DOHH2 (cell line): Measurements from ENCODE around the gene KLK14.

Experiments
- H3F3A ChIP-seq: fragments of 200-600 bp; sonication (generic), shearing (Covaris generic); 2 replicates; pipeline ENCODE4 v1.6.0; 2016; ENCODE audit warnings: antibody characterized with exemption, mild to moderate bottlenecking; ENCODE audit not compliant: control insufficient read depth, insufficient read depth
- H3K27ac ChIP-seq: fragments of 200-600 bp; sonication (generic); 2 replicates; pipeline ENCODE4 v1.5.1; 2014; ENCODE audit warnings: low read depth, mild to moderate bottlenecking, low read length, moderate library complexity
- H3K27me3 ChIP-seq: fragments of 200-600 bp; sonication (generic); 2 replicates; pipeline ENCODE4 v1.6.1; 2014; ENCODE audit warnings: mild to moderate bottlenecking, low read length, mixed read lengths; ENCODE audit not compliant: control insufficient read depth
- H3K36me3 ChIP-seq: fragments of 200-600 bp; sonication (generic); 2 replicates; pipeline ENCODE4 v1.6.1; 2014; ENCODE audit warnings: mild to moderate bottlenecking, low read length, moderate library complexity, mixed read lengths; ENCODE audit not compliant: control insufficient read depth
- H3K4me1 ChIP-seq: fragments of 200-600 bp; sonication (generic); 2 replicates; pipeline ENCODE4 v1.6.1; 2014; ENCODE audit warnings: mild to moderate bottlenecking, low read length, mixed read lengths; ENCODE audit not compliant: control insufficient read depth
- H3K4me2 ChIP-seq: fragments of 200-600 bp; sonication (generic); 2 replicates; pipeline ENCODE4 v1.6.0; 2014; ENCODE audit warnings: mild to moderate bottlenecking, low read length, moderate library complexity
- H3K4me3 ChIP-seq: fragments of 200-600 bp; sonication (generic); 2 replicates; pipeline ENCODE4 v1.5.1; 2014; ENCODE audit warnings: mild to moderate bottlenecking, low read length, mixed read lengths
- H3K79me2 ChIP-seq: fragments of 200-600 bp; sonication (generic); 2 replicates; pipeline ENCODE4 v1.6.1; 2014; ENCODE audit warnings: mild to moderate bottlenecking, low read length, mixed read lengths; ENCODE audit not compliant: control insufficient read depth
- H3K9me2 ChIP-seq: fragments of 200-600 bp; sonication (generic); replicated peaks from 2 replicates; pipeline ENCODE4 v1.6.1; 2014; ENCODE audit warnings: mild to moderate bottlenecking, low read length, mixed read lengths; ENCODE audit not compliant: control insufficient read depth
- H3K9me3 ChIP-seq: fragments of 200-600 bp; sonication (generic); 2 replicates; pipeline ENCODE4 v1.6.1; 2014; ENCODE audit warnings: antibody characterized with exemption, low read length, mixed read lengths; ENCODE audit not compliant: control insufficient read depth, insufficient read depth
- H4K20me1 ChIP-seq: fragments of 200-600 bp; sonication (generic); 2 replicates; pipeline ENCODE4 v1.6.0; 2014; ENCODE audit warnings: low read depth, mild to moderate bottlenecking, antibody characterized with exemption, low read length, moderate library complexity; ENCODE audit not compliant: control insufficient read depth, insufficient read depth
- CTCF ChIP-seq: fragments of 200-600 bp; sonication (generic); IDR thresholded peaks from one replicate; pipeline ENCODE4 v1.5.1; 2014; ENCODE audit warnings: antibody characterized with exemption, mild to moderate bottlenecking, low read depth, low read length; ENCODE audit not compliant: poor library complexity, severe bottlenecking
- EZH2phosphoT487 ChIP-seq: fragments of 200-600 bp; sonication (generic); IDR thresholded peaks from 2 replicates; pipeline ENCODE4 v1.6.1; 2017; ENCODE audit warnings: borderline replicate concordance, mild to moderate bottlenecking, antibody characterized with exemption, low read length, moderate library complexity, mixed read lengths

The KLK14 gene

GRCh38 chr19:51128227-51128626 is 45.5 kb upstream of the KLK14 start:
- Histone ChIP-seq H3K4me3 (peak overlapping the region; percentile 69), H3K9me2 (no peaks in the 10 kb centered on the region), H3F3A (peaks cover 25% of the 10 kb centered on the region), H3K27ac (peak overlapping the region; percentile 88), H4K20me1 (no peaks in the 10 kb centered on the region), H3K4me2 (peak overlapping the region; percentile 81), H3K27me3 (no peaks in the 10 kb centered on the region), H3K36me3 (no peaks in the 10 kb centered on the region), H3K9me3 (no peaks in the 10 kb centered on the region), H3K79me2 (no peaks in the 10 kb centered on the region), H3K4me1 (peaks cover 74% of the 10 kb centered on the region)
- TF ChIP-seq CTCF (no peak), EZH2phosphoT487 (no peak)

GRCh38 chr19:51127755-51128154 is 45.1 kb upstream of the KLK14 start:
- Histone ChIP-seq H3K4me3 (peak overlapping the region; percentile 69), H3K27me3 (no peaks in the 10 kb centered on the region), H3K9me2 (no peaks in the 10 kb centered on the region), H3K27ac (peak overlapping the region; percentile 88), H3K36me3 (no peaks in the 10 kb centered on the region), H3K9me3 (no peaks in the 10 kb centered on the region), H3K79me2 (no peaks in the 10 kb centered on the region), H3K4me2 (peak overlapping the region; percentile 81), H3F3A (peaks cover 25% of the 10 kb centered on the region), H4K20me1 (no peaks in the 10 kb centered on the region), H3K4me1 (peaks cover 78% of the 10 kb centered on the region)
- no peak for TF ChIP-seq CTCF
- TF ChIP-seq EZH2phosphoT487, result no peak

- Histone ChIP-seq H3K4me1 (peaks cover 82% of the 10 kb centered on the region), H4K20me1 (no peaks in the 10 kb centered on the region), H3K9me2 (no peaks in the 10 kb centered on the region), H3K36me3 (no peaks in the 10 kb centered on the region), H3K27me3 (no peaks in the 10 kb centered on the region), H3F3A (peaks cover 25% of the 10 kb centered on the region), H3K27ac (peak overlapping the region; percentile 88), H3K79me2 (no peaks in the 10 kb centered on the region), H3K4me2 (peak overlapping the region; percentile 81), H3K4me3 (peak overlapping the region; percentile 29), H3K9me3 (no peaks in the 10 kb centered on the region)
- TF ChIP-seq CTCF (no peak), EZH2phosphoT487 (no peak)
Observed at GRCh38 chr19:51127032-51127431, 44.3 kb upstream of the KLK14 start.
